AG10803 (cell line): ENCODE data around the gene NDUFB5.

ENCODE experiments used
- DNase-seq: peaks from one replicate; pipeline ENCODE4 v3.0.0; 2010; ENCODE audit warnings: low read depth
- H3K4me3 ChIP-seq: 2 replicates; pipeline ENCODE4 v1.5.1; 2011; ENCODE audit warnings: mild to moderate bottlenecking, low read length, control low read depth
- TF ChIP-seq, protein P1 (sequence below): conservative IDR thresholded peaks from 2 replicates; pipeline ENCODE4 v1.5.1; 2011; ENCODE audit warnings: mild to moderate bottlenecking, low read length, control low read depth, inconsistent platforms

Gene NDUFB5

DNA sequence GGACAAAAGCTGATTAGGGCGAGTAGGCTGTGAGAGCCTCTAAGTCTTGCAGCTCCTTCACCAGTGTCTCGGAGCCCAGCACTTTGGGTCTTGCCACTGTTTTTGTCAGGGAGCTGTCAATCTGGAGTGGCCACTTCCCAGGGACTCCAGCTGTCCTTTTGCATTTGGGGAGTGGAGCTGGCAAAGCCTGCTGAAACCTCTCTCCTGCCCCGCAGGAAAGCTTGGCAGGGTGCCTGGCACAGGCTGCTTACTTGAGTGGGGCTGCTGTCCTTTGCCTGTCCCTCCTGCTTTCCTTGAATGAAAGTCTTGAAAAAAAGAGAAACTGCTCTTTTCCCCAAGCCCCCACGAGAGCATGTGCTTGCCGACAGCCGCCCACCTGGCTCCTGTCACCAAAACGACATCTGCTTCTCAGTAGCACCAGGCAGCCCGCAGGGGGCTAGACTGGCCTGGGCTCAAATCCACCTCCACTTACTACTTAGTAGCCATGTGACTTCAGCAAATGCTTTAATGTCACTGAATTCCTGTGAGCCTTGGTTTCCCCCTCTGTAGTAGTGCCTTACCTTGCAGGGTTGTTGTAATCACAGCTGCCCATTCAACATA lies 61.9 kb downstream of the NDUFB5 start:
- H3K4me3 ChIP-seq = no peak overlapping the region
- peak; percentile 31 for DNase-seq
- TF ChIP-seq, protein P1, sequence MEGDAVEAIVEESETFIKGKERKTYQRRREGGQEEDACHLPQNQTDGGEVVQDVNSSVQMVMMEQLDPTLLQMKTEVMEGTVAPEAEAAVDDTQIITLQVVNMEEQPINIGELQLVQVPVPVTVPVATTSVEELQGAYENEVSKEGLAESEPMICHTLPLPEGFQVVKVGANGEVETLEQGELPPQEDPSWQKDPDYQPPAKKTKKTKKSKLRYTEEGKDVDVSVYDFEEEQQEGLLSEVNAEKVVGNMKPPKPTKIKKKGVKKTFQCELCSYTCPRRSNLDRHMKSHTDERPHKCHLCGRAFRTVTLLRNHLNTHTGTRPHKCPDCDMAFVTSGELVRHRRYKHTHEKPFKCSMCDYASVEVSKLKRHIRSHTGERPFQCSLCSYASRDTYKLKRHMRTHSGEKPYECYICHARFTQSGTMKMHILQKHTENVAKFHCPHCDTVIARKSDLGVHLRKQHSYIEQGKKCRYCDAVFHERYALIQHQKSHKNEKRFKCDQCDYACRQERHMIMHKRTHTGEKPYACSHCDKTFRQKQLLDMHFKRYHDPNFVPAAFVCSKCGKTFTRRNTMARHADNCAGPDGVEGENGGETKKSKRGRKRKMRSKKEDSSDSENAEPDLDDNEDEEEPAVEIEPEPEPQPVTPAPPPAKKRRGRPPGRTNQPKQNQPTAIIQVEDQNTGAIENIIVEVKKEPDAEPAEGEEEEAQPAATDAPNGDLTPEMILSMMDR = no peak

DNA sequence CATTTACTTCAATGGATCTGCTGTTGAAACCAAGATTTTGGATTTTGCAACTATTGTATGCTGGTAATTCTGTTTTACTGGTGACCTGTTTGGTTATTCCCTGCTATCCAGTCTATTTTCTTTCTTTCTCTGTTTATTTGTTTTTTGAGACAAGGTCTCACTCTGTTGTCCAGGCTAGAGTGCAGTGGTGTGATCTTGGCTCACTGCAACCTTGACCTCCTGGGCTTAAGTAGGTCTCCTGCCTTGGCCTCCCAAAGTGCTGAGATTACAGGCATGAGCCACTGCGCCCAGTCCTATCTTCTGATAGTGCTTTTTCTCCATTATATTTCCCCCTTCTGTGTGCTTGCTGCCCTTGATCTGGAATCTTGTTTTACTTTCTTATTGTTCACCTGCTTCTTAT lies 63.8 kb downstream of the NDUFB5 start:
- H3K4me3 ChIP-seq = no peak overlapping the region
- TF ChIP-seq, protein P1 = no peak
- no peak for DNase-seq

DNA sequence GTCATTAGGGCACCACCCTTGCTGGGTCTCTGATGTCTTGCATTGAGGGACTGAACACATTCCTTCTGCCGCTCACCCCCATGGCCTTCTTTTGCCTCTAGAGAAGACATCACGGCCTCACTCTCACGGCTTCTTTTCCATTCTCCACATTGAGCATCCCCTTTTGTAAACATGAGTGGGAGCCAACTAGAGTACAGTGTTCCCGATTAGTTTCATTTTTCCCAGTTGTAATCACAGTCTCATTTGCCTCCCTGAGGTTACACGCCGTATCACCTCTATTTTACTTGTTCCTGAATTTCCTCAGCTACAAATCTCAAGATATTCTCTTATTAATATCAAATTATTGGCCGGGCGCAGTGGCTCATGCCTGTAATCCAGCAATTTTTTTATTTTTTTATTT lies 65.7 kb downstream of the NDUFB5 start:
- no peak for DNase-seq
- TF ChIP-seq, protein P1 = no peak
- no peak overlapping the region for H3K4me3 ChIP-seq

DNA sequence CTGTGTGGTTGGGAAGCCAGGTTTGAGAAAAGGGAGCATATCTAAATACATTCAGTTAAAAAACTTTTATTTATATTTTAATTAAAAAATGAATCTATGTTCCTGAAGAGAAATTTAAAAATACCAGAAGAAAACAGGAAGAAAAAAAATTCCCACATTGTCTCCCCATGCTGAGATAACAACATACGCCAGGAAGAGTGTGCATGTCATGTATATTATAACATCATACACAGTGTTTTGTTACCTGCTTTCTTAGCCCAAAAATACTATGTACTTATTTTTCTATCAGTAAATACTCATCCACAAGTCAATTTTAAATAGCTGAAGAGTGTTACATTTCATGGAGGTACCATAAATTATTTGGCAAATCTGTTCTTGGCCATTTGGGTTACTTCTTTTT lies 66.7 kb downstream of the NDUFB5 start:
- no peak overlapping the region for H3K4me3 ChIP-seq
- TF ChIP-seq, protein P1 = no peak
- DNase-seq = no peak

DNA sequence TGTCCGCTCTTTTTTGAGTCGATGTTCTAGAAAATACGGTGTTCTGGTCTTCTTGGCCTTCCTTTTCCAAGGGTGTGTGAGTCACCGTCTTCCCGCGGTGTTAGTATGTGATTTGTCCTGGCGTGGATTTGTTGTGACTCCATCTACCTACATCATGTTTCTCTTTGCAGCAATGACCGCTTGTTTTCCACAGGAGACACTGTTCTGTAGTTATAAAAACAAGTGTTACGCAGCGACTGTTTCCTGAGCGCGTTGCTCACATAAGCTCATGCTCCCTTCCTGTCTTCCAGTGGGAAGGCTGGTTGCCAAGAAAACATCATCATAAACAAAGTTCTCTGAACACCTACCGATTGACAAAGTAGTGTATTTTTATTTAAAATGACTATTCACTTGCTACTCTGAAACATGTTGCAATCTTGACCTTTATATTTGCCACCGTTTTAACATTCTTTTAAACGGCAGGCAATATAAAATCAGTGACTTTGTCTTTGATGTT lies 67.2 kb downstream of the NDUFB5 start:
- H3K4me3 ChIP-seq = no peak overlapping the region
- no peak for DNase-seq
- TF ChIP-seq, protein P1 = no peak

DNA sequence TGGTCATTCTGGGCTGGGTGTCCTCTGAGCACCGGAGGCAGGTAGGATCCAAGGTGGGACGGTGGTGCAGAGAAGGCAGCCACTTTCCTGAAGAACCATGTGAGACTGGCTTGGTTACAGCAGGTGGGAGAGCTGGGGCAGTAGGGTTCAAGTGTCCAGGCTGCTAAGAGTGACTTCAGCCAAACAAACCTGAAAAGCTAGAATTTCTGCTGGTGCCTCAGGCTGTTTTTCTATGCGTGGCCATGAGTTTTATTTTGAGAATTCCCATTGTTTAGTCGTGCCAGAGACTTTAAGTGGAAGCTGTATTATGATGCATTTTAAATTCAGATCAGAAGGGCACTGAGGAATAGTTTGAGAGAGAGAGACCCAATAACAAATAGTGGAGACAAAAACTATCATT lies 68.3 kb downstream of the NDUFB5 start:
- DNase-seq = no peak
- TF ChIP-seq, protein P1 = no peak
- no peak overlapping the region for H3K4me3 ChIP-seq

DNA sequence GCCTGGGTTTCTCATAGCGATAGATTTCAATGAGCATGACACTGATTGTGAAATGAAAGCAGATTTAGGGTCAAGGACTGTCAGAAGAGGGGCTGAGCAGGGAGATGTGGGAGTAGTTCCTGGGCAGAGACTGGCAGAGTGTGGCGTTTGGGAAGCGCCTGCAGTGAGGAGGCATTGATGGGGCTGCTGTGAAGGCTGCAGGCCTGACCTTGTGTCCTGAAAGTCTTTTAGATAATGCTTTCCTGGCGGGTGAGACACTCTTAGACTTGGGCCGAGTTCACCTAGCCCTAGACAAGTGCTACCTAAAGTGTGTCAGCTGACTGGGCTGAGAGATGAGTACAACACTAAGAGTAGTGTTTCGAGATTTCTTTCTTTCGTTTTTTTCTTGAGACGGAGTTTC lies 68.9 kb downstream of the NDUFB5 start:
- DNase-seq = no peak
- TF ChIP-seq, protein P1 = no peak
- H3K4me3 ChIP-seq = no peak overlapping the region
